Spleen (tissue), 11 donors: ENCODE data around the gene RPL23. TPM values are rescaled to one million over a fixed set of nuclear protein-coding genes. Genes with fewer than 3 reads are reported as not detected.

Experiments
- DNase-seq: peaks from one replicate; pipeline ENCODE4 v3.0.0-alpha.2; 2020
- H3K27ac ChIP-seq, 8 donors: fragments of 200-600 bp; sonication (generic) in 7 of 8; 1 replicate in 4 of 8; 2 replicates in 4 of 8; pipeline versions ENCODE4 v1.5.0 to v1.8.0; 2016 to 2021; ENCODE audit warnings: inconsistent platforms in 4 of 8, mild to moderate bottlenecking in 4 of 8, moderate library complexity in 1 of 8
- H3K27me3 ChIP-seq, 7 donors: fragments of 200-600 bp; sonication (generic) in 6 of 7; replicated peaks in 1 of 7; 1 replicate in 4 of 7; 2 replicates in 3 of 7; pipeline versions ENCODE4 v1.5.0 to v1.8.0; 2016 to 2021; ENCODE audit warnings: inconsistent platforms in 3 of 7, mild to moderate bottlenecking in 1 of 7
- H3K36me3 ChIP-seq, 6 donors: fragments of 200-600 bp; sonication (generic) in 5 of 6; 1 replicate in 4 of 6; 2 replicates in 2 of 6; pipeline versions ENCODE4 v1.5.0 to v1.8.0; 2016 to 2021; ENCODE audit warnings: inconsistent platforms in 2 of 6
- H3K4me1 ChIP-seq, 6 donors: fragments of 200-600 bp; sonication (generic) in 5 of 6; 1 replicate in 3 of 6; 2 replicates in 3 of 6; pipeline versions ENCODE4 v1.5.0 to v1.8.0; 2016 to 2021; ENCODE audit warnings: inconsistent platforms in 3 of 6
- H3K4me3 ChIP-seq, 8 donors: fragments of 200-600 bp; sonication (generic) in 7 of 8; 1 replicate in 4 of 8; 2 replicates in 4 of 8; pipeline versions ENCODE4 v1.5.0 to v1.8.0; 2016 to 2021; ENCODE audit warnings: inconsistent platforms in 4 of 8, mild to moderate bottlenecking in 4 of 8, moderate library complexity in 2 of 8
- H3K9me3 ChIP-seq, 8 donors: fragments of 200-600 bp; sonication (generic) in 7 of 8; 1 replicate in 4 of 8; 2 replicates in 4 of 8; pipeline versions ENCODE4 v1.5.0 to v1.8.0; 2016 to 2021; ENCODE audit warnings: inconsistent platforms in 4 of 8
- POLR2A ChIP-seq, 3 donors: fragments of 450-650 bp; IDR thresholded peaks; one replicate each; pipeline ENCODE4 v1.5.1; 2017; ENCODE audit warnings: antibody characterized with exemption in 3 of 3, mild to moderate bottlenecking in 1 of 3
- POLR2AphosphoS5 ChIP-seq, 3 donors: sonication (generic); formaldehyde crosslinking; IDR thresholded peaks; one replicate each; pipeline ENCODE4 v1.5.1; 2017; ENCODE audit warnings: antibody characterized with exemption in 3 of 3
- WGBS, 5 donors: extraction: QIAGEN DNeasy Blood & Tissue Kit in 3 of 5; methylation state at CpG; one replicate each; pipeline versions ENCODE4 v1.1.5 to v1.1.7; 2013 to 2018; 5-methylcytosine and 5-hydroxymethylcytosine counted together
- intact Hi-C: fragments of 100-400 bp; cut with DNase I; formaldehyde crosslinking; loops from one replicate; pipeline ENCODE4 v1.15.0; 2023; ENCODE audit warnings: low total_unique reads
- polyA plus RNA-seq, 3 donors: library from polyadenylated mRNA; stranded (reverse); fragments of 200-250 nt; gene quantifications; one replicate each; pipeline ENCODE4 v1.2.1, GENCODE V29; 2013
- total RNA-seq, 7 donors: library from RNA; depleted of rRNA in 3 of 7; stranded (reverse); fragments of >200 nt in 3 of 7; fragmentation: NEBNext Ultra II Directional in 4 of 7; extraction: Animal tissue kit (Norgen Biotek cat#: 25700) in 4 of 7; gene quantifications; one replicate each; pipeline versions ENCODE4 v1.1.0 to v1.2.1, GENCODE V29; 2016 to 2021
- TF ChIP-seq, protein P1 (sequence below), 11 experiments: fragments of 200-600 bp in 7 of 11; fragments of 450-650 bp in 4 of 11; sonication (generic) in 4 of 11; IDR thresholded peaks in 8 of 11; conservative IDR thresholded peaks in 3 of 11; 1 replicate in 7 of 11; 2 replicates in 4 of 11; pipeline versions ENCODE4 v1.4.0 to v1.8.0; 2016 to 2021; ENCODE audit warnings: antibody characterized with exemption in 11 of 11, inconsistent platforms in 4 of 11, mild to moderate bottlenecking in 1 of 11
- donor health status: healthy with polysubstance abuse.
- donor health status: DM: no; HTN: no; CAD: no; lungs with moderate emphysema.
- donor health status: DM: no; HTN: no; CAD: no.
- donor health status: Bipolar disorder and iron deficiency.
- donor health status: healthy.
- donor health status: DM: no; HTN: no; CAD: no.
- donor health status: DM: yes; HTN: yes; CAD: no.

Gene RPL23
- total and polyA plus RNA-seq, 10 donors, result 1,006 to 6,883 (median 1,760) TPM

DNA sequence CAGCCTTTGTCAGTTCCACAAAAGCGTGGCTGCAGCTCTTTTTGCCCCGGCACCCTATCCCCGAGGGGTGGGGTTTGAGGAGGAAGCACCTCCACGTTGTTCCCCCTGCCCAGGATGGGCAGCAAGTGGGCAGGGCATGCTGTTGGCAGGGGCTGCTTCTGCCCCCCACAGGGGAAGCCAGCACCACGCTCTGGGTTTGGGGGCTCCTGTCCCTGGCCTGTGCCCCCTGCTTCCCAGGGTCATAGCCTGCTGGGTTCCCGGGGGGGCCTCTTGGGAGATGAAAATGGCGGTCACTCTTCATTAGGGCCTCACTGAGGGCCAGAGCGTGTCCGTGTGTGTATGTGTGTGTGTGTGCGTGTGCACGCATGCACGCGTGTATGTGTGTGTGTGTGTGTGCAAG is 39.1 kb upstream of the RPL23 start:
- Histone ChIP-seq H3K9me3 (no peaks in the 10 kb centered on the region), H3K36me3 (peaks cover 0 to 100% (median 48%) of the 10 kb centered on the region in 6 donors), H3K27ac (peak overlapping the region in 7 of 8 donors; percentile 25 to 87 (median 76)), H3K4me1 (peaks cover 55 to 100% (median 89%) of the 10 kb centered on the region in 6 donors), H3K4me3 (no peak overlapping the region), H3K27me3 (no peaks in the 10 kb centered on the region)
- TF ChIP-seq POLR2A (IDR thresholded peaks at IDR 0.05) (no peak), POLR2AphosphoS5 (IDR thresholded peaks at IDR 0.05) (peak in 2 of 3 donors; percentile 5 to 56)
- TF ChIP-seq, protein P1, sequence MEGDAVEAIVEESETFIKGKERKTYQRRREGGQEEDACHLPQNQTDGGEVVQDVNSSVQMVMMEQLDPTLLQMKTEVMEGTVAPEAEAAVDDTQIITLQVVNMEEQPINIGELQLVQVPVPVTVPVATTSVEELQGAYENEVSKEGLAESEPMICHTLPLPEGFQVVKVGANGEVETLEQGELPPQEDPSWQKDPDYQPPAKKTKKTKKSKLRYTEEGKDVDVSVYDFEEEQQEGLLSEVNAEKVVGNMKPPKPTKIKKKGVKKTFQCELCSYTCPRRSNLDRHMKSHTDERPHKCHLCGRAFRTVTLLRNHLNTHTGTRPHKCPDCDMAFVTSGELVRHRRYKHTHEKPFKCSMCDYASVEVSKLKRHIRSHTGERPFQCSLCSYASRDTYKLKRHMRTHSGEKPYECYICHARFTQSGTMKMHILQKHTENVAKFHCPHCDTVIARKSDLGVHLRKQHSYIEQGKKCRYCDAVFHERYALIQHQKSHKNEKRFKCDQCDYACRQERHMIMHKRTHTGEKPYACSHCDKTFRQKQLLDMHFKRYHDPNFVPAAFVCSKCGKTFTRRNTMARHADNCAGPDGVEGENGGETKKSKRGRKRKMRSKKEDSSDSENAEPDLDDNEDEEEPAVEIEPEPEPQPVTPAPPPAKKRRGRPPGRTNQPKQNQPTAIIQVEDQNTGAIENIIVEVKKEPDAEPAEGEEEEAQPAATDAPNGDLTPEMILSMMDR (IDR thresholded peaks at IDR 0.05 in 8 of 11, conservative IDR thresholded peaks at IDR 0.05 in 3 of 11), result no peak
- intact Hi-C loops, result no loop called here
- WGBS, 5 donors, result 67 to 82% (median 76%) methylated on average over 13 of the region's 13 CpGs
- DNase-seq, result peak; percentile 75

GRCh38 chr17:38892083-38892482 is 38.6 kb upstream of the RPL23 start:
- H3K4me3 ChIP-seq, result no peak overlapping the region
- H3K36me3 ChIP-seq, result peaks cover 0 to 100% (median 52%) of the 10 kb centered on the region in 6 donors
- WGBS, 5 donors, result 54 to 82% (median 74%) methylated on average over 4 of the region's 4 CpGs
- H3K4me1 ChIP-seq, result peaks cover 53 to 100% (median 89%) of the 10 kb centered on the region in 6 donors
- DNase-seq, result peak; percentile 75
- no peaks in the 10 kb centered on the region for H3K9me3 ChIP-seq
- TF ChIP-seq, protein P1 (IDR thresholded peaks at IDR 0.05 in 8 of 11, conservative IDR thresholded peaks at IDR 0.05 in 3 of 11), result no peak
- intact Hi-C loops, result no loop called here
- H3K27ac ChIP-seq, result peak overlapping the region in 7 of 8 donors; percentile 25 to 87 (median 74)
- no peaks in the 10 kb centered on the region for H3K27me3 ChIP-seq

GRCh38 chr17:38891441-38891840 is 37.9 kb upstream of the RPL23 start:
- H3K27me3 ChIP-seq, result no peaks in the 10 kb centered on the region
- H3K4me3 ChIP-seq, result no peak overlapping the region
- H3K4me1 ChIP-seq, result peaks cover 47 to 100% (median 88%) of the 10 kb centered on the region in 6 donors
- 57 to 83% (median 66%) methylated on average over 8 of the region's 8 CpGs for WGBS, 5 donors
- H3K36me3 ChIP-seq, result peaks cover 0 to 100% (median 55%) of the 10 kb centered on the region in 6 donors
- no peak for DNase-seq
- H3K9me3 ChIP-seq, result no peaks in the 10 kb centered on the region
- peak overlapping the region in 7 of 8 donors; percentile 50 to 87 (median 74) for H3K27ac ChIP-seq
- no peak for TF ChIP-seq POLR2A (IDR thresholded peaks at IDR 0.05)
- TF ChIP-seq POLR2AphosphoS5 (IDR thresholded peaks at IDR 0.05), result no peak
- TF ChIP-seq, protein P1 (IDR thresholded peaks at IDR 0.05 in 8 of 11, conservative IDR thresholded peaks at IDR 0.05 in 3 of 11), result no peak
- intact Hi-C loops, result no loop called here

DNA sequence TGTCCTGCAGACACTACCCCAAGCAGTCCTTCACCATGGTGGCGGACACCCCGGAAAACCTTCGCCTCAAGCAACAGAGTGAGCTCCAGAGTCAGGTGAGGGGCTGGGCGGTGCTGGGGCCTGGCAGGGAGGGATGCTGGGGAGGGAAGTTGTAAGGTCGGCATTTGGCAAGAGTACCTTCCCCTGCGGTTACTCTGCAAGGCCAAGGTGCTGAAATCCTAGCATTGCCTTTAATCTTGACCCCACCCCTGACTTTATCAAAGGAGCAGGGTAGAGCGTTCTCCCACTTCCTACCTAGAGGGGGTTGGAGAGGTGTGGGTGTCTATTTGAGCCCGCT is 36.9 kb upstream of the RPL23 start:
- Histone ChIP-seq H3K9me3 (no peaks in the 10 kb centered on the region), H3K4me3 (peak overlapping the region in 1 of 8 donors; percentile 25), H3K36me3 (peaks cover 0 to 100% (median 55%) of the 10 kb centered on the region in 6 donors), H3K27ac (peak overlapping the region in 7 of 8 donors; percentile 50 to 87 (median 74)), H3K27me3 (no peaks in the 10 kb centered on the region), H3K4me1 (peaks cover 41 to 100% (median 89%) of the 10 kb centered on the region in 6 donors)
- DNase-seq, result peak; percentile 76
- 49 to 67% (median 53%) methylated on average over 8 of the region's 8 CpGs for WGBS, 5 donors
- intact Hi-C loops, result no loop called here
- peak in 1 of 3 donors; percentile 8 for TF ChIP-seq POLR2AphosphoS5 (IDR thresholded peaks at IDR 0.05)
- TF ChIP-seq POLR2A (IDR thresholded peaks at IDR 0.05), result no peak
